CD4-positive, alpha-beta T cell treated with Interleukin-17A for 4 hours (primary cell): ENCODE data around the gene SERPINB8.

Experiments
- DNase-seq: peaks from one replicate; pipeline ENCODE4 v3.0.0-alpha.2; 2020; ENCODE audit warnings: mixed read lengths

Gene SERPINB8

GRCh38 chr18:64019922-64020756, 50.3 kb downstream of the SERPINB8 start:
- DNase-seq: no peak

- DNase-seq: no peak
Measured at GRCh38 chr18:64026350-64026749, 56.5 kb downstream of the SERPINB8 start.

- no peak for DNase-seq
Measured at GRCh38 chr18:64027931-64028695, 58.2 kb downstream of the SERPINB8 start.

- DNase-seq: no peak
Measured at GRCh38 chr18:64029096-64029495, 59.2 kb downstream of the SERPINB8 start.

GRCh38 chr18:64031411-64031810, 61.5 kb downstream of the SERPINB8 start:
- DNase-seq: no peak

GRCh38 chr18:64032312-64032711, 62.4 kb downstream of the SERPINB8 start:
- DNase-seq: no peak

GRCh38 chr18:64037812-64038414, 68.0 kb downstream of the SERPINB8 start:
- no peak for DNase-seq
